Erythroblast (primary cell): ENCODE measurements around the gene BICRA.
"Not testable (repeated sequence)": the region's sequence is repeated elsewhere in the genome, so short reads cannot be mapped to it uniquely, and the experiment has no call there.

ENCODE experiments used
- DNase-seq, 2 experiments: peaks; one replicate each; lab custom pipeline; 2025; lab: John Stamatoyannopoulos, UW
- GATA1 ChIP-seq: IDR thresholded peaks from 2 replicates; pipeline ENCODE4 v1.6.1; 2011; ENCODE audit warnings: low read depth, mild to moderate bottlenecking, control low read depth, low read length, moderate library complexity
- POLR2A ChIP-seq: IDR thresholded peaks from 2 replicates; pipeline ENCODE4 v1.6.1; 2011; ENCODE audit warnings: mild to moderate bottlenecking, low read length

BICRA gene

GRCh38 chr19:47704024-47704423 is 95.1 kb downstream of the BICRA start:
- DNase-seq, result no peak
- no peak for TF ChIP-seq GATA1
- no peak for TF ChIP-seq POLR2A

- TF ChIP-seq GATA1, result no peak
- TF ChIP-seq POLR2A, result no peak
- no peak for DNase-seq
Observed at GRCh38 chr19:47704656-47705055, 95.7 kb downstream of the BICRA start.

GRCh38 chr19:47707135-47707925 is 98.4 kb downstream of the BICRA start:
- peak; percentile 75 to 83 for DNase-seq
- TF ChIP-seq POLR2A, result no peak
- TF ChIP-seq GATA1, result no peak

- TF ChIP-seq GATA1, result no peak
- no peak for TF ChIP-seq POLR2A
- no peak for DNase-seq
Observed at GRCh38 chr19:47711652-47712242, 102.8 kb downstream of the BICRA start.

GRCh38 chr19:47713046-47714021 is 104.4 kb downstream of the BICRA start, which contains the start of gene EHD2:
Gene EHD2 (plus strand): TSS chr19:47713422. CDS start chr19:47716613, 3,191 bp downstream.
- DNase-seq, result peak; percentile 50 to 60
- TF ChIP-seq GATA1, result no peak
- no peak for TF ChIP-seq POLR2A

GRCh38 chr19:47714339-47714738 is 105.4 kb downstream of the BICRA start:
- TF ChIP-seq GATA1, result no peak
- no peak for TF ChIP-seq POLR2A
- no peak for DNase-seq

- not testable (repeated sequence) for DNase-seq
Observed at GRCh38 chr19:47714855-47715254, 105.9 kb downstream of the BICRA start.

- TF ChIP-seq POLR2A, result no peak
- TF ChIP-seq GATA1, result no peak
- no peak for DNase-seq
Observed at GRCh38 chr19:47716270-47716937, 107.5 kb downstream of the BICRA start.

GRCh38 chr19:47718415-47719046 is 109.6 kb downstream of the BICRA start:
- not testable (repeated sequence) for DNase-seq

- TF ChIP-seq POLR2A (no peak), GATA1 (no peak)
- DNase-seq, result no peak
Observed at GRCh38 chr19:47719047-47719859, 110.3 kb downstream of the BICRA start.

GRCh38 chr19:47720669-47721422 is 111.9 kb downstream of the BICRA start:
- DNase-seq, result no peak
- TF ChIP-seq POLR2A, result no peak
- TF ChIP-seq GATA1, result no peak

GRCh38 chr19:47723581-47723940 is 114.6 kb downstream of the BICRA start:
- peak in 1 of 2 experiments; percentile 44 for DNase-seq
- no peak for TF ChIP-seq GATA1
- TF ChIP-seq POLR2A, result no peak
